ENCODE measurements around the gene TNFRSF13B. TPM values are rescaled to one million over a fixed set of nuclear protein-coding genes. Genes with fewer than 3 reads are reported as not detected.
"Not testable (repeated sequence)": the region's sequence is repeated elsewhere in the genome, so short reads cannot be mapped to it uniquely, and the experiment has no call there.

Gene TNFRSF13B
- total RNA-seq, 1 donor from 2014 or later: not detected

GRCh38 chr17:16928406-16929034, 43.4 kb downstream of the TNFRSF13B start:
- intact Hi-C loops (cut with micrococcal nuclease): no loop called here

- intact Hi-C loops (cut with micrococcal nuclease): no loop called here
Measured at GRCh38 chr17:16927641-16928321, 44.1 kb downstream of the TNFRSF13B start.

GRCh38 chr17:16926571-16927451, 45.1 kb downstream of the TNFRSF13B start:
- intact Hi-C loops (cut with micrococcal nuclease): no loop called here

- intact Hi-C loops (cut with micrococcal nuclease): no loop called here
Measured at GRCh38 chr17:16926061-16926511, 45.8 kb downstream of the TNFRSF13B start.

- intact Hi-C loops (cut with micrococcal nuclease): no loop called here
Measured at GRCh38 chr17:16925461-16926060, 46.4 kb downstream of the TNFRSF13B start.

GRCh38 chr17:16924696-16925440, 47.0 kb downstream of the TNFRSF13B start:
- intact Hi-C loops (cut with micrococcal nuclease): no loop called here

GRCh38 chr17:16923904-16924695, 47.8 kb downstream of the TNFRSF13B start:
- intact Hi-C loops (cut with micrococcal nuclease): loop anchor here (2.0 kb wide), 1 partner anchor 67 kb away; no protein-coding TSS in a partner anchor

GRCh38 chr17:16923097-16923903, 48.6 kb downstream of the TNFRSF13B start:
- intact Hi-C loops (cut with micrococcal nuclease): loop anchor here (2.0 kb wide), 1 partner anchor 68 kb away; no protein-coding TSS in a partner anchor

GRCh38 chr17:16922386-16923096, 49.4 kb downstream of the TNFRSF13B start:
- intact Hi-C loops (cut with micrococcal nuclease): loop anchor here (2.0 kb wide), 1 partner anchor 68 kb away; no protein-coding TSS in a partner anchor

- intact Hi-C loops (cut with micrococcal nuclease): not testable (repeated sequence)
Measured at GRCh38 chr17:16921451-16921850, 50.5 kb downstream of the TNFRSF13B start.

- intact Hi-C loops (cut with micrococcal nuclease): no loop called here
Measured at GRCh38 chr17:16920628-16921020, 51.3 kb downstream of the TNFRSF13B start.

- intact Hi-C loops (cut with micrococcal nuclease): no loop called here
Measured at GRCh38 chr17:16919663-16920627, 52.0 kb downstream of the TNFRSF13B start.

GRCh38 chr17:16918443-16918842, 53.5 kb downstream of the TNFRSF13B start:
- intact Hi-C loops (cut with micrococcal nuclease): no loop called here

- intact Hi-C loops (cut with micrococcal nuclease): no loop called here
Measured at GRCh38 chr17:16917671-16918394, 54.1 kb downstream of the TNFRSF13B start.

- intact Hi-C loops (cut with micrococcal nuclease): no loop called here
Measured at GRCh38 chr17:16916557-16916920, 55.4 kb downstream of the TNFRSF13B start.

GRCh38 chr17:16915752-16916556, 56.0 kb downstream of the TNFRSF13B start:
- intact Hi-C loops (cut with micrococcal nuclease): no loop called here
